K562 (cell line): ENCODE results near the gene ADAMTS2. TPM values are rescaled to one million over a fixed set of nuclear protein-coding genes. Genes with fewer than 3 reads are reported as not detected.

Experiments used
- ATAC-seq: fragments of 200-7000 bp; cut with Tn5 transposase; 3 replicates; pipeline ENCODE4 v1.9.1; 2020; ENCODE audit warnings: moderate library complexity
- BruUV-seq: library from RNA; stranded (reverse); fragments of 400-500 nt; replicated peaks from 2 replicates; lab custom pipeline; 2021; lab: Mats Ljungman, UMichigan
- CTCF ChIA-PET: fragments of 300-600 bp; formaldehyde crosslinking; extraction: SDS; loops from one replicate; lab custom pipeline; 2021; ENCODE audit warnings: low intra/inter-chr PET ratio; lab: Yijun Ruan, JAX
- POLR2A ChIA-PET: fragments of 300-600, 350-650 bp; sonication (Branson Sonifier 250); formaldehyde crosslinking; extraction: SDS; loops from one replicate; lab custom pipeline; 2021; ENCODE audit warnings: antibody characterized with exemption, inconsistent platforms; lab: Yijun Ruan, JAX
- DNase-seq, 4 experiments: peaks; one replicate each; pipeline versions ENCODE4 v3.0.0 to v3.0.0-alpha.2; 2011 to 2018; ENCODE audit warnings: low spot score in 3 of 4, mixed read lengths in 3 of 4; ENCODE audit errors: extremely low read depth in 1 of 4
- FAIRE-seq: peaks from 2 replicates; lab custom pipeline; 2011; peaks lifted over from hg19 to GRCh38; lab: Jason Lieb, UNC
- H2AFZ ChIP-seq: 2 replicates; pipeline ENCODE4 v1.6.0; 2011; ENCODE audit warnings: low read depth, low read length, control low read depth, inconsistent platforms
- H3K27ac ChIP-seq: fragments of 200-600 bp; 3 replicates; pipeline ENCODE4 v1.8.0; 2011; ENCODE audit warnings: low read depth, mild to moderate bottlenecking, control low read depth, inconsistent platforms, low read length, moderate library complexity, mixed read lengths; ENCODE audit errors: extremely low read depth
- H3K27me3 ChIP-seq, 2 experiments: fragments of 300-600 bp in 1 of 2; 2 replicates in 1 of 2; 3 replicates in 1 of 2; pipeline versions ENCODE4 v1.6.0 to v1.8.0; 2011; ENCODE audit warnings: inconsistent platforms in 2 of 2, low read length in 2 of 2, mild to moderate bottlenecking in 1 of 2, mixed read lengths in 1 of 2, moderate library complexity in 1 of 2; ENCODE audit not compliant: control insufficient read depth in 2 of 2, insufficient read depth in 2 of 2
- H3K36me3 ChIP-seq: fragments of 300-600 bp; 3 replicates; pipeline ENCODE4 v1.8.0; 2011; ENCODE audit warnings: mild to moderate bottlenecking, low read length, inconsistent platforms; ENCODE audit not compliant: control insufficient read depth, insufficient read depth
- H3K4me1 ChIP-seq, 2 experiments: fragments of 200-600 bp in 1 of 2; replicated peaks in 1 of 2; 2 replicates in 1 of 2; 3 replicates in 1 of 2; pipeline versions ENCODE4 v1.5.1 to v1.8.0; 2011; ENCODE audit warnings: inconsistent platforms in 2 of 2, low read length in 2 of 2, mild to moderate bottlenecking in 1 of 2, mixed read lengths in 1 of 2, moderate library complexity in 1 of 2; ENCODE audit not compliant: control insufficient read depth in 2 of 2, insufficient read depth in 2 of 2
- H3K4me2 ChIP-seq: 2 replicates; pipeline ENCODE4 v1.6.1; 2011; ENCODE audit warnings: low read length, control low read depth, inconsistent platforms, mixed read lengths; ENCODE audit not compliant: insufficient read depth
- H3K4me3 ChIP-seq: fragments of 200-600 bp; sonication (generic), shearing (Covaris generic); 2 replicates; pipeline ENCODE4 v1.5.1; 2016; ENCODE audit warnings: control low read depth, inconsistent platforms
- H3K79me2 ChIP-seq: fragments of 200-600 bp; 3 replicates; pipeline ENCODE4 v1.8.0; 2011; ENCODE audit warnings: low read length, inconsistent platforms; ENCODE audit not compliant: control insufficient read depth, insufficient read depth
- H3K9ac ChIP-seq, 2 experiments: 2 replicates each; pipeline versions ENCODE4 v1.6.0 to v1.6.1; 2011; ENCODE audit warnings: low read depth in 2 of 2, low read length in 2 of 2, control low read depth in 1 of 2, inconsistent platforms in 1 of 2, mild to moderate bottlenecking in 1 of 2, mixed read lengths in 1 of 2; ENCODE audit not compliant: insufficient read depth in 1 of 2
- H3K9me1 ChIP-seq: one replicate; pipeline ENCODE4 v1.6.0; 2011; ENCODE audit warnings: inconsistent platforms, mild to moderate bottlenecking, low read length, moderate library complexity; ENCODE audit not compliant: control insufficient read depth, insufficient read depth
- H3K9me3 ChIP-seq: replicated peaks from 2 replicates; pipeline ENCODE4 v1.5.1; 2011; ENCODE audit warnings: low read depth, low read length, inconsistent platforms; ENCODE audit not compliant: control insufficient read depth, insufficient read depth
- H4K20me1 ChIP-seq: replicated peaks from 2 replicates; pipeline ENCODE4 v1.6.1; 2011; ENCODE audit warnings: low read length, inconsistent platforms, mixed read lengths; ENCODE audit not compliant: control insufficient read depth, insufficient read depth
- TSHZ1 ChIP-seq: fragments of 250-450 bp; sonication (Bioruptor Pico); IDR thresholded peaks from 2 replicates; pipeline ENCODE4 v1.4.0; 2020; ENCODE audit warnings: mild to moderate bottlenecking, moderate library complexity
- WGBS: fragments of 100-300 bp; shearing (Covaris generic); methylation state at CpG from one replicate; pipeline ENCODE4 v1.1.6; 2016; ENCODE audit warnings: low coverage, mixed read lengths; ENCODE audit not compliant: insufficient coverage; ENCODE audit errors: missing lambda C conversion rate; 5-methylcytosine and 5-hydroxymethylcytosine counted together
- in situ Hi-C: fragments of 300-500 bp; cut with MboI; formaldehyde crosslinking; loops from 4 replicates; pipeline ENCODE4 v1.15.0; 2018; ENCODE audit warnings: inconsistent platforms, mixed read lengths
- intact Hi-C: fragments of 100-400 bp; cut with micrococcal nuclease; formaldehyde crosslinking; loops from 2 replicates; pipeline ENCODE4 v1.14.2; 2022
- polyA plus RNA-seq, 8 experiments: library from polyadenylated mRNA; depleted of rRNA in 4 of 8; stranded (reverse) in 5 of 8; unstranded in 3 of 8; fragments of >200 nt; fragmentation: Nextera tagmentation in 2 of 8; fragmentation: Illumina TruSeq in 1 of 8; extraction: Ambion mirVana in 2 of 8; extraction: Trizol in 1 of 8; gene quantifications; 2 replicates each; pipeline versions ENCODE4 v1.2.1 to v1.2.3, GENCODE V29; 2011 to 2014; ENCODE audit warnings: inconsistent platforms in 1 of 8, missing spikeins in 1 of 8
- total RNA-seq, 7 experiments: library from RNA; depleted of rRNA in 6 of 7; stranded (reverse); fragments of >200 nt in 6 of 7; fragmentation: Illumina TruSeq in 2 of 7; extraction: Trizol in 2 of 7; gene quantifications; 2 replicates each; pipeline versions ENCODE4 v1.2.1 to v1.2.3, GENCODE V29; 2011 to 2021; ENCODE audit warnings: low replicate concordance in 1 of 7

ADAMTS2 gene
- total and polyA plus RNA-seq, 9 of the 15 experiments (the other 6 are each of a cell fraction or from before 2014, with no cell fraction given), result not detected

GRCh38 chr5:179171816-179172745 lies 173.2 kb downstream of the ADAMTS2 start:
- no peak for TF ChIP-seq TSHZ1 (CRISPR knock-in tag)
- Histone ChIP-seq H3K9me3 (no peaks in the 10 kb centered on the region), H3K79me2 (no peaks in the 10 kb centered on the region), H3K4me1 (peaks cover 0 to 6% of the 10 kb centered on the region in 2 experiments; a peak in 2 of 5 replicates), H2AFZ (no peak overlapping the region), H4K20me1 (no peaks in the 10 kb centered on the region; the same call in none of the 2 replicates), H3K27ac (no peak overlapping the region), H3K9ac (no peak overlapping the region), H3K27me3 (peaks cover 3 to 41% of the 10 kb centered on the region in 2 experiments), H3K9me1 (no peaks in the 10 kb centered on the region), H3K4me2 (no peak overlapping the region), H3K36me3 (no peaks in the 10 kb centered on the region), H3K4me3 (no peak overlapping the region)
- ChIA-PET CTCF (no interaction called here), POLR2A (interaction anchor here (0.6 to 0.7 kb wide), 3 partner anchors 245 to 968 kb away, joined by 3 read pairs; partner anchors contain the start of gene HNRNPAB)
- DNase-seq (no peak), FAIRE-seq (no peak), ATAC-seq (no peak)
- intact Hi-C loops (no loop called here), in situ Hi-C loops (loop anchor here (10.0 kb wide), 1 partner anchor 493 kb away; no protein-coding TSS in a partner anchor)
- no TSS peak for BruUV-seq
- whole genome bisulfite sequencing, result 0% methylated on average over 19 of the region's 20 CpGs
